Psoas muscle (tissue), 8 donors: ENCODE data around the gene RITA1. TPM values are rescaled to one million over a fixed set of nuclear protein-coding genes. Genes with fewer than 3 reads are reported as not detected.

Experiments used
- ATAC-seq, 4 donors: fragments of 200-7000 bp; cut with Tn5 transposase; one replicate each; pipeline ENCODE4 v1.9.1; 2020; ENCODE audit warnings: moderate library complexity in 3 of 4, mild to moderate bottlenecking in 2 of 4
- DNase-seq, 2 donors: peaks; one replicate each; pipeline ENCODE4 v3.0.0-alpha.2; 2020
- H3K27ac ChIP-seq: fragments of 200-600 bp; one replicate; pipeline ENCODE4 v1.8.0; 2022
- H3K27me3 ChIP-seq, 3 donors: fragments of 200-600 bp in 1 of 3; one replicate each; pipeline versions ENCODE4 v1.6.1 to v1.8.0; 2013 to 2022; ENCODE audit warnings: low read length in 2 of 3, mild to moderate bottlenecking in 2 of 3, moderate library complexity in 1 of 3; ENCODE audit not compliant: insufficient read depth in 3 of 3
- H3K36me3 ChIP-seq, 2 donors: fragments of 200-600 bp in 1 of 2; one replicate each; pipeline versions ENCODE4 v1.6.1 to v1.8.0; 2013 to 2022; ENCODE audit warnings: low read depth in 1 of 2, mild to moderate bottlenecking in 1 of 2, moderate library complexity in 1 of 2; ENCODE audit not compliant: insufficient read depth in 1 of 2
- H3K4me1 ChIP-seq: fragments of 200-600 bp; one replicate; pipeline ENCODE4 v1.8.0; 2022
- H3K4me3 ChIP-seq: fragments of 200-600 bp; one replicate; pipeline ENCODE4 v1.8.0; 2022; ENCODE audit warnings: mild to moderate bottlenecking
- H3K9me3 ChIP-seq: fragments of 200-600 bp; one replicate; pipeline ENCODE4 v1.8.0; 2022
- CTCF ChIP-seq: fragments of 200-600 bp; IDR thresholded peaks from one replicate; pipeline ENCODE4 v1.8.0; 2022; ENCODE audit warnings: antibody characterized with exemption
- WGBS, 3 donors: extraction: QIAGEN DNeasy Blood & Tissue Kit; methylation state at CpG; one replicate each; pipeline versions ENCODE4 v1.1.6 to v1.1.7; 2013; 5-methylcytosine and 5-hydroxymethylcytosine counted together
- intact Hi-C, 2 donors: fragments of 100-400 bp; cut with DNase I; formaldehyde crosslinking; loops; one replicate each; pipeline versions ENCODE4 v1.11.0 to v1.14.2; 2022
- polyA plus RNA-seq, 3 donors: library from polyadenylated mRNA; stranded (reverse); fragments of 200-250 nt; gene quantifications; one replicate each; pipeline ENCODE4 v1.2.3, GENCODE V29; 2013
- total RNA-seq, 4 donors: library from RNA; stranded (reverse); fragmentation: NEBNext Ultra II Directional in 2 of 4; extraction: Animal tissue kit (Norgen Biotek cat#: 25700) in 2 of 4; gene quantifications; one replicate each; pipeline versions ENCODE4 v1.2.1 to v1.2.4, GENCODE V29; 2021 to 2023
- donor health status: healthy with polysubstance abuse.
- donor health status: DM: no; HTN: no; CAD: no; lungs with moderate emphysema.
- donor health status: Bipolar disorder and iron deficiency.
- donor health status: healthy.
- donor health status: DM: yes; HTN: yes; CAD: no.
- donor health status: DM: no; HTN: no; CAD: no.
- donor health status: DM: no; HTN: no; CAD: no.
- donor health status: DM: yes; HTN: yes; CAD: no.

RITA1 gene
- total and polyA plus RNA-seq, 7 donors: 13.0 to 28.5 (median 15.3) TPM

GRCh38 chr12:113180333-113180732 lies 5.2 kb upstream of the RITA1 start:
- no peaks in the 10 kb centered on the region for H3K27me3 ChIP-seq
- H3K36me3 ChIP-seq: peaks cover 19 to 60% of the 10 kb centered on the region in 2 donors
- no peaks in the 10 kb centered on the region for H3K9me3 ChIP-seq
- H3K27ac ChIP-seq: no peak overlapping the region
- no peak for TF ChIP-seq CTCF
- peak; percentile 18 to 61 (median 30) for ATAC-seq
- WGBS, 3 donors: 64 to 81% (median 66%) methylated on average over 4 of the region's 4 CpGs
- H3K4me1 ChIP-seq: peaks cover 13% of the 10 kb centered on the region
- intact Hi-C loops: loop anchor here in 1 of 2 donors (10.0 kb wide), 1 partner anchor 184 kb away; no protein-coding TSS in a partner anchor
- no peak overlapping the region for H3K4me3 ChIP-seq
- no peak for DNase-seq

GRCh38 chr12:113181975-113182374 lies 3.5 kb upstream of the RITA1 start:
- H3K36me3 ChIP-seq: peaks cover 19 to 49% of the 10 kb centered on the region in 2 donors
- H3K9me3 ChIP-seq: no peaks in the 10 kb centered on the region
- DNase-seq: no peak
- no peak for TF ChIP-seq CTCF
- ATAC-seq: no peak
- H3K4me1 ChIP-seq: peaks cover 20% of the 10 kb centered on the region
- intact Hi-C loops: loop anchor here in 1 of 2 donors (10.0 kb wide), 1 partner anchor 183 kb away; no protein-coding TSS in a partner anchor
- WGBS, 3 donors: 87 to 96% (median 93%) methylated on average over 3 of the region's 3 CpGs
- H3K27ac ChIP-seq: no peak overlapping the region
- no peak overlapping the region for H3K4me3 ChIP-seq
- H3K27me3 ChIP-seq: no peaks in the 10 kb centered on the region

- Histone ChIP-seq H3K36me3 (peaks cover 13 to 38% of the 10 kb centered on the region in 2 donors), H3K9me3 (no peaks in the 10 kb centered on the region), H3K4me1 (peaks cover 20% of the 10 kb centered on the region), H3K4me3 (no peak overlapping the region), H3K27ac (no peak overlapping the region), H3K27me3 (no peaks in the 10 kb centered on the region)
- TF ChIP-seq CTCF: no peak
- intact Hi-C loops: loop anchor here in 1 of 2 donors (10.0 kb wide), 1 partner anchor 182 kb away; no protein-coding TSS in a partner anchor
- ATAC-seq (no peak), DNase-seq (no peak)
- 91 to 94% (median 94%) methylated on average over 11 of the region's 11 CpGs for WGBS, 3 donors
Observed at GRCh38 chr12:113183030-113183589, 2.4 kb upstream of the RITA1 start.

GRCh38 chr12:113184098-113184899 lies 1.2 kb upstream of the RITA1 start:
- no peaks in the 10 kb centered on the region for H3K9me3 ChIP-seq
- no peaks in the 10 kb centered on the region for H3K27me3 ChIP-seq
- WGBS, 3 donors: 26 to 31% (median 27%) methylated on average over 26 of the region's 26 CpGs
- ATAC-seq (peak; percentile 32 to 51 (median 46)), DNase-seq (peak in 1 of 2 donors; percentile 71)
- H3K4me1 ChIP-seq: peaks cover 20% of the 10 kb centered on the region
- intact Hi-C loops: loop anchor here in 1 of 2 donors (10.0 kb wide), 1 partner anchor 181 kb away; no protein-coding TSS in a partner anchor
- peak overlapping the region; percentile 98 for H3K27ac ChIP-seq
- peak overlapping the region; percentile 93 for H3K4me3 ChIP-seq
- peaks cover 13 to 37% of the 10 kb centered on the region in 2 donors for H3K36me3 ChIP-seq
- no peak for TF ChIP-seq CTCF
